Myocyte (in vitro differentiated cells): ENCODE measurements around the gene DDX27. TPM values are rescaled to one million over a fixed set of nuclear protein-coding genes. Genes with fewer than 3 reads are reported as not detected.
"Not testable (repeated sequence)": the region's sequence is repeated elsewhere in the genome, so short reads cannot be mapped to it uniquely, and the experiment has no call there.

Experiments
- DNase-seq: peaks from one replicate; pipeline ENCODE4 v3.0.0-alpha.2; 2012; ENCODE audit warnings: low read depth
- total RNA-seq: library from RNA; depleted of rRNA; stranded (reverse); fragments of >200 nt; gene quantifications from 2 replicates; pipeline ENCODE4 v1.2.3, GENCODE V29; 2014

DDX27 gene
- total RNA-seq, 1 donor from 2014 or later: 33.7 TPM

GRCh38 chr20:49203746-49204145 lies 15.5 kb upstream of the DDX27 start:
- DNase-seq: no peak

- DNase-seq: no peak
These were observed 12.1 kb upstream of the DDX27 start for GRCh38 chr20:49207076-49207475.

- DNase-seq: no peak
These were observed 9.0 kb upstream of the DDX27 start for GRCh38 chr20:49210101-49210756.

- DNase-seq: no peak
These were observed 8.5 kb upstream of the DDX27 start for GRCh38 chr20:49210757-49211110.

GRCh38 chr20:49214571-49214970 lies 4.6 kb upstream of the DDX27 start:
- no peak for DNase-seq

GRCh38 chr20:49215232-49215631 lies 4.0 kb upstream of the DDX27 start:
- DNase-seq: no peak

GRCh38 chr20:49216991-49217578 lies 2.1 kb upstream of the DDX27 start:
- DNase-seq: peak; percentile 91

- DNase-seq: not testable (repeated sequence)
These were observed 501 bp upstream of the DDX27 start for GRCh38 chr20:49218739-49219090.

- DNase-seq: no peak
These were observed 962 bp downstream of the DDX27 start for GRCh38 chr20:49219924-49220831.

- no peak for DNase-seq
These were observed 6.7 kb downstream of the DDX27 start for GRCh38 chr20:49225896-49226295.

GRCh38 chr20:49228676-49229075 lies 9.5 kb downstream of the DDX27 start:
- DNase-seq: peak; percentile 95

GRCh38 chr20:49229381-49229780 lies 10.2 kb downstream of the DDX27 start:
- DNase-seq: peak; percentile 39

GRCh38 chr20:49230021-49230420 lies 10.8 kb downstream of the DDX27 start:
- peak; percentile 94 for DNase-seq

GRCh38 chr20:49230561-49231133 lies 11.4 kb downstream of the DDX27 start:
- peak; percentile 99 for DNase-seq

- peak; percentile 50 for DNase-seq
These were observed 12.3 kb downstream of the DDX27 start for GRCh38 chr20:49231471-49231870.

- no peak for DNase-seq
These were observed 14.0 kb downstream of the DDX27 start for GRCh38 chr20:49233226-49233625.

- no peak for DNase-seq
These were observed 15.6 kb downstream of the DDX27 start for GRCh38 chr20:49234831-49235230.

- DNase-seq: no peak
These were observed 17.1 kb downstream of the DDX27 start for GRCh38 chr20:49236301-49236700.

- DNase-seq: peak; percentile 51
These were observed 18.3 kb downstream of the DDX27 start for GRCh38 chr20:49237531-49237930.

GRCh38 chr20:49245921-49246740 lies 26.9 kb downstream of the DDX27 start:
- peak; percentile 61 for DNase-seq

- no peak for DNase-seq
These were observed 28.0 kb downstream of the DDX27 start for GRCh38 chr20:49247169-49247723.
